Activated CD4-positive, alpha-beta T cell treated with anti-CD3 and anti-CD28 coated beads for 4 hours (primary cell): ENCODE results near the gene TP53BP2.
"Not testable (repeated sequence)": the region's sequence is repeated elsewhere in the genome, so short reads cannot be mapped to it uniquely, and the experiment has no call there.

Experiments used
- DNase-seq, 2 donors: peaks; one replicate each; pipeline ENCODE4 v3.0.0-alpha.2; 2020

The TP53BP2 gene

GRCh38 chr1:223853748-223854147 is 8.0 kb upstream of the TP53BP2 start:
- DNase-seq: no peak

- no peak for DNase-seq
Measured at GRCh38 chr1:223853275-223853674, 7.5 kb upstream of the TP53BP2 start.

GRCh38 chr1:223852337-223852736 is 6.6 kb upstream of the TP53BP2 start:
- DNase-seq: no peak

- DNase-seq: no peak
Measured at GRCh38 chr1:223849352-223850254, 3.9 kb upstream of the TP53BP2 start.

- no peak for DNase-seq
Measured at GRCh38 chr1:223848536-223848935, 2.8 kb upstream of the TP53BP2 start.

- no peak for DNase-seq
Measured at GRCh38 chr1:223847781-223848345, 2.1 kb upstream of the TP53BP2 start.

GRCh38 chr1:223845037-223845809 is 524 bp downstream of the TP53BP2 start:
- DNase-seq: peak; percentile 40 to 54

- DNase-seq: peak; percentile 22 to 35
Measured at GRCh38 chr1:223844787-223845036, 1.0 kb downstream of the TP53BP2 start.

- DNase-seq: no peak
Measured at GRCh38 chr1:223843934-223844786, 1.6 kb downstream of the TP53BP2 start.

- DNase-seq: no peak
Measured at GRCh38 chr1:223842784-223843183, 3.0 kb downstream of the TP53BP2 start.

GRCh38 chr1:223841977-223842623 is 3.6 kb downstream of the TP53BP2 start:
- not testable (repeated sequence) for DNase-seq

GRCh38 chr1:223840254-223840653 is 5.5 kb downstream of the TP53BP2 start:
- DNase-seq: no peak

- no peak for DNase-seq
Measured at GRCh38 chr1:223838125-223838854, 7.5 kb downstream of the TP53BP2 start.

GRCh38 chr1:223837687-223838086 is 8.1 kb downstream of the TP53BP2 start:
- DNase-seq: no peak

- DNase-seq: no peak
Measured at GRCh38 chr1:223837206-223837605, 8.5 kb downstream of the TP53BP2 start.

GRCh38 chr1:223836586-223836985 is 9.2 kb downstream of the TP53BP2 start:
- no peak for DNase-seq

- no peak for DNase-seq
Measured at GRCh38 chr1:223835754-223836153, 10.0 kb downstream of the TP53BP2 start.

GRCh38 chr1:223834660-223835263 is 11.0 kb downstream of the TP53BP2 start:
- DNase-seq: peak in 1 of 2 donors; percentile 31

GRCh38 chr1:223833948-223834347 is 11.8 kb downstream of the TP53BP2 start:
- no peak for DNase-seq

GRCh38 chr1:223832637-223832943 is 13.2 kb downstream of the TP53BP2 start:
- no peak for DNase-seq
